Activated T-cell treated with anti-CD3 and anti-CD28 coated beads, Interleukin-2, amount 50 U/mL, for 1 hour (primary cell): ENCODE measurements around the gene F8.

Experiments used
- DNase-seq: peaks from one replicate; pipeline ENCODE4 v3.0.0-alpha.2; 2020

Gene F8

GRCh38 chrX:154809939-154810665 lies 212.4 kb downstream of the F8 start:
- no peak for DNase-seq

- DNase-seq: no peak
Observed at GRCh38 chrX:154806837-154807501, 215.6 kb downstream of the F8 start.

DNA sequence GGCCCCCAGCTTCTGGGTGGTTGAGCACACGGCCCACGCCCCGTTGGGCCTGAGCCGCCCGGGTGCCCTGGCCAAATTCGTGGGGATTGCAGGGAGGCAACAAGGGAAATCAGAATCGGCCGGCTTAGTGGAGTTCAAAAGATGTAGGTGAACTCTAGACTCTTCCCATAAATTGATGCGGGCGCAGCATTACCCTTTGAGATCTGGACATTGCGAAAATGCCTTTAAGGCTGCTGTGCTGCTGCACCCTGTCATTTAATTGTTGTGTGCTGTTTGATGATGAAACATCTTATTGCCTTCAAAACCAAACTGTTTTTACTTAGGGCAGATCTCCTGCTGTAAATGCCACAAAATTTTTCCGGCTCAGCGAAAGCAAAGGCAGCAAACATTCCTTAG lies 216.8 kb downstream of the F8 start:
- no peak for DNase-seq

- DNase-seq: peak; percentile 85
Observed at GRCh38 chrX:154804957-154805695, 217.4 kb downstream of the F8 start, which contains the start of gene MPP1. Gene MPP1, minus strand, starts transcription at chrX:154805485. Its CDS starts 112 bp downstream, at chrX:154805373.

DNA sequence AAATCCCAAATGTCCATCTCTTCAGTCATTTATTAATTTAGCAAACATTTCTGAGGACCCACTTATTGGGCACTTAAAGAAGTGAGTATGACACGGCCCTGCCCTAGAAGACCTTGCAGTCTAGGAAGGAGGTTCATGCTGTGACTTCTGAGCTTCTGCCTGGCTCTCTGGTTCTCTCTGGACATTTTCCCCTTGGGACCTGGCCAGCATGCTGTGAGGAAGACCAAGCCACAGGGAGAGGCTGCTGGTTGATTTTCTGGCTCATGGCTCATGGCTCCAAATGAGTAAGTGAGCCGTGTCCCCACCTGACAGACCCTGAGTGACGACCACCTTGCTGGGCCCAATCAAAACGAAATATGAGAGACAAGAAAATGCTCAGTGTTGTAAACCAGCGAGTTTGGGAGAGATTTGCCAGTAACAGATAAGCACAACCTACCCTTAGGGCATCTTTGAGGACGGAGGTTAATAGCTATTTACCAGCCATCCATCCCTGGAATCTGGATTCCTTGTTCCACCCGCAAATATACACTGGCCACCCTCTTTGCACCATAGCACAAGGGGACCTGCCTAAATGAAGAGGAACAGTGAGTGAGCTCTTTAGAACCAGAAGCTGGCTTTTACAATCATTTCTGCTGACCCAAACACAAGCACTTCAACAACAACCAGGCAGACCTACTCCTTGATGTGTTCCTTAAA lies 218.1 kb downstream of the F8 start:
- DNase-seq: no peak

- no peak for DNase-seq
Observed at GRCh38 chrX:154802947-154803346, 219.6 kb downstream of the F8 start.

DNA sequence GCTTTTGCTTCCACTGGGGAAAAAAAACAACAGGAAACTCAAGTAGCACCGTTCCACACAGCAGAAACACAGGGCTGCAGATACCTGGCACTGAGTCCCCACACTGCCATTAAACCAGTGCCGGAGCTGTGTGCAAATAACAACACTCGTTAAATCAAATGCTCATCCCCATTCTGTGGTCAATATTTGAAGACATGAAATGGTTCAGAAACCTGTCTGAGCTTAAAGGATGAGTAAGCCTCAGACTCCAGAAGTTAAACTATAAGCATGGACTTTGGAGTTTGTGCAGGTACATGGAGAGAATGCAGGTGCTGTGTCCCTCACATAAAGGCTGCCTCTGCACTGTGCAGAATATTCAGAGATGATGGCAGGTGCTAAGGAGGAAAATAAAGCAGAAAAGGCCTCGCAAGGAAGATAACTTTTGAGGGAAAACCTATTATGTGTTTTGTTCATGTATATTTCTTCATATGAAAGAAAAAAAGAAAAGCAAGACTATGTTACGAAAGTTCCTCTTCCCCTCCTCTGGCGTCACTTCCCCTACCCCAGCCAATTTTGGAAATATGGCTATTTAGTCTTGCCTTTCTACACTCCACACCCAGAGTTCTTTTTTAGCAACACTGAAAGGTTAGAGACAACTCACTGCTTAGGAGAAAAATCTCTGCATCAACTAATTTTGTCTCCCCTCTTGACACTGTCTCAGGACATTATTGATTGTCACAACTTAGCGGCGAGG lies 221.9 kb downstream of the F8 start:
- DNase-seq: no peak

DNA sequence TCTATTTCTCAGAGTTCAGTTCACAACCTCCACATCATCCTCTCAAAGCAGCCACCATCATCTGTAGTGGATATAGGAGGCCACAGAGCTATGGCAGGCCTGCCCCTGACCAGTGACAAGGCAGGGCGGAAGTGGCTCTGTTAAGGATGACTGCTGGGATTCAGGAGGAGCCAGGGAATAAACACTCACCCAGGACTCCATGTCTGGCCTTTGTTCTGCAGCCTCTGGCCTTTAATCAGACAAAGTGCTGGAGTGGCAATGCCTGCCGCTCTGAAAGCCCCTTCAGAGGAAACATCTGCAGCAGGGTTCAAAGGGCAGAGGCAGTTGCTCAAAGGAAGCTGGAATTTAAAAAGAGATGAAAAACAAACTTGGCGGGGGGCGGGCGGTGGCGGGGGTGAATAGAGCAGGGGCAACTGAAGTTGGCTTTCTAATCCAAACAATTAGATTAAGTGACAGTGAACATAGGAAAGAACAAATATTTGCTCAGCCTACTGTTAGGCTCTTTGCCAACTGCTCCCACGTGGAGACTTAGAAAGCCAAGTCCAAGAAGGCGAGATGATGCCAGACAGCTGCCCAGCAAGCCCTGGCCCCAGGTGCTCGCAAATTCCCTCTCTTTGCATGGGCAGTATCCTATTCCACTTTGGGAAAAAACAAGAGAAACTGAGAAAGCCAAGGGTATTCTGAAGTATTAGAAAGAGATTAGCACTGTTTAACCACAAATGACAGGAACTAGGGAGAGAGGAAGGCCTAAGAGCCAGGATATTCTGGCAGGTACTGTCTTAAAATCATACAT lies 222.8 kb downstream of the F8 start:
- DNase-seq: no peak

DNA sequence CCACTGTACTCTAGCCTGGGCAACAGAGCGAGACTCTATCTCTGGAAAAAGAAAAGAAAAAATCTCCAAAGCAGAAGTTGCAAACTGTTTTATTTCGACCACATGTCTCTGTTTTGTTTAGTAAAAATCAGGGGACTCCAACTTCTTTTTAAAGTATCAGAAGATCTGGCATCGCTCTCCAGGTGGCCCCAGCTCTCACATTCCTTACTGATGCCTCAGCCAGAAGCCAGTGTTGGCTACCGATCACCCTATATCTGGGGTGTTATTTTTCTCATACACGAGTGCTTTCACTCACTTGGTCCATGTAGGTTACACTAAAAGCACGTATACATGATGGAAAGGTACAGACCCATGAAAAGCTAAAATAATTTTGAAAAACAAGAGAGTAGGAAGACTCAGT lies 225.5 kb downstream of the F8 start:
- no peak for DNase-seq

DNA sequence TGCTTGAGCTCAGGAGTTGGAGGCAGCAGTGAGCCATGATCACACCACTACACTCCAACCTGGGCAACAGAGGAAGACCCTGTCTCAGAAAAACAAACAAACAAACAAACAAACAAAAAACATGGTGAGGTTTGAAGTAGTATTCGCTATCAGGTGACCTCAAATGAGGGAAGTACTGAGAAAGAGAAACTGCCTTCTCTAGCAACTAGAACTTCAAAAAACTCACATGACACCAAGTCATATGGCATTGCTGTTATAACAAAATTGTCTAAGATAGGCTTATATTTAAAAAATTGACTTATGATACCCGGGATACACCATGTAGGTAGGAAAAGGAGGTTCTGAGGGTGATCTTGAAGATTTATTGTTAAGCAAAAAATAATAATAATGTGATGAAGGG lies 227.5 kb downstream of the F8 start:
- no peak for DNase-seq

- no peak for DNase-seq
Observed at GRCh38 chrX:154793084-154793795, 229.3 kb downstream of the F8 start.

GRCh38 chrX:154791939-154792338 lies 230.6 kb downstream of the F8 start:
- no peak for DNase-seq

GRCh38 chrX:154791467-154791866 lies 231.1 kb downstream of the F8 start:
- no peak for DNase-seq
